PC-9 (cell line): ENCODE measurements around the gene PRDM16.

Experiments used
- CTCF ChIP-seq: fragments of 200-600 bp; sonication (generic); conservative IDR thresholded peaks from 2 replicates; pipeline ENCODE4 v1.6.1; 2017; ENCODE audit warnings: mixed run types, antibody characterized with exemption, mild to moderate bottlenecking, moderate library complexity
- EZH2 ChIP-seq: fragments of 200-600 bp; sonication (generic); IDR thresholded peaks from 2 replicates; pipeline ENCODE4 v1.8.0; 2017; ENCODE audit warnings: antibody characterized with exemption, low read depth

DNA sequence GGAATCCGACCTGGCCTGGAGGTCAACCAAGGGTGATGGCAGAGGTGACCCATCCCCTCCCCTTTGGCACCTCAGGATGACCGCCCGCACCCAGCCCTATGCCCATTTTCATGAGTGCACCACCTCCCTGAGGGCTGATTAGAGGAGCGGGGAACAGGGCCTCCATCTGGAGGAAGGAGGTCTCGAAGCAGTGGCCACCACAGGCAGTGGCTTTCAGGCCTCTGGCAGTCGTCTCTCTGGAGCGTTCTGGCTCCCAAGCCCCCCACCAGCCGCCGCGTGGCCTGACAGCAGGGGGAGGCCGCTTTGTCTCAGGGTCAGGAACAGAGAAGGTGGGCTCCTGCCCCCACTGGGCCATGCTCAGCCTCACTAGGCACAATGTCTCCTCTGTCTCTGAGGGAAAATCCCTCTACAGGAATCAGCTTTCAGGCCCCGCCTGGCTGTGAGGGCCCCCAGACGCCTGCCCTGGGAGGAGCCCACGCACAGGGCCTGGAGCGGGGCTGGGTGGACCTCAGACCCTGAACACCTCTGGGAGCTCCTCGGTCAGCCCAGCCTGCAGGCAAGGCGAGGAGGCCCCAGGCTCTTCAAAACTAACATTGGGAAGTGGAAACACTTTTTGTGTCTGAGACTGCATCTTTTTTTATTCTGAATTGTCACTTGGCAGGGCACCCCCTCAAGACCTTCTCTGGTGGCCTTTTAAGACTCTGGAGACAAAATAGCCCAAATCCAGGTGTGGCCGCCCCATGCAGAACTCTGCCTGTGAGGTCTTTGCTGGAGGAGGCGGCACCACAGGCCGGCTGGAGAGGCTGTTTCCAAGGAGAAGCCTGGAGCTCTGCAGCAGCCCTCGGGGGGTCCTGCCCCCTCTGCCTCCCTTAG, 257.7 kb downstream of the PRDM16 start:
- no peak for TF ChIP-seq CTCF
- TF ChIP-seq EZH2, result no peak
